DMS114 treated with DMSO at 0.1 percent for 48 hours (cell line): ENCODE data around the gene MNAT1.
"Not testable (repeated sequence)": the region's sequence is repeated elsewhere in the genome, so short reads cannot be mapped to it uniquely, and the experiment has no call there.

Experiments used
- DNase-seq: peaks from one replicate; lab custom pipeline; 2025; ENCODE audit not compliant: unreplicated experiment; lab: John Stamatoyannopoulos, UW

MNAT1 gene

DNA sequence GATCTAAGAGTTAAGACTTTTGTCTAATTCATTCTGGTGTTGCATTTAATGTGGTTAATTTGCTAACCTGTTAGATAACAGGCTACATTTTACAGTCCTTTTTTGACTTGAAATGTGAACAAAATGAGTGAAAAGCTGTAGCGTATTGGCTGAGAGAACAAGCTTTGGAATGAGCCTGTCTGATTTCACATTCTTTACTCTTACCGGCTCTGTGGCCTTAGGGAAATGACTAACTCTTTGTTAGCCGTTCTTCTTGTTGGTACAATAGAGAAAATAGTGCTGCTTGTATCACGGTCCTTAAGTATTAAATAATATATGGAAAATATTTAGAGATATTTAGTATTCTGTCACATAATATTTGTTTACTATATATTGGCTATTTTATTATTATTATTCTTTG, 1.9 kb downstream of the MNAT1 start:
- DNase-seq, result no peak

DNA sequence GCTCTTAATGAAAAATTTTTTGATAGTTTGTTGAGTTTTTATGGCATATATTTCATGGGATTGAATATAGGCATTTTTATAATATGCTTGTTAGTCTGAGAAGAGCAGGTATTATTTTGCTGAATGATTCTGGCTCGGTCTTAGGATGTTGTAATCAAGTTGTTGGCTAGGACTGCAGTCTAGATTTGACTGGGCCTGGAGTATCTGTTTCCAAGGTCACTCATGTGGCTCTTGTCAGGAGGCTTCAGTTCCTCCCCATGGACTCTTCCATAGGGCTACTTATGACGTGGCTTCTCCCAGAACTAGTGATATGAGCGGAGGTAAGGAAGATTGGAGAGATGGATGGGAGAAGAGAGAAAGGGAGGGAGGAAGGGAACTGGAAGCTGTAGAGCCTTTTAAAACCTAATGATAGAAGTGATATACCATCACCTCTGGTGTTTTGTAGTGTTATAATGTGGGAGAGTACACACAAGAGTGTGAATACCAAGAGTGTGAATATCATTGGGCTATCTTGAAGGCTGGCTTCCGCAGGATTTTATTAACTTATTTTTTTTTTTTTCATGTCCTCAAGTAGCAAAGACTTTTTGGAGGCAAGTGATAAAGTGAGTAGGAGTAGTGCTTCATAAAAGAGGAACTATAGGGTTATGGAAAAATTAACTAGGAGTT, 4.4 kb downstream of the MNAT1 start:
- no peak for DNase-seq

DNA sequence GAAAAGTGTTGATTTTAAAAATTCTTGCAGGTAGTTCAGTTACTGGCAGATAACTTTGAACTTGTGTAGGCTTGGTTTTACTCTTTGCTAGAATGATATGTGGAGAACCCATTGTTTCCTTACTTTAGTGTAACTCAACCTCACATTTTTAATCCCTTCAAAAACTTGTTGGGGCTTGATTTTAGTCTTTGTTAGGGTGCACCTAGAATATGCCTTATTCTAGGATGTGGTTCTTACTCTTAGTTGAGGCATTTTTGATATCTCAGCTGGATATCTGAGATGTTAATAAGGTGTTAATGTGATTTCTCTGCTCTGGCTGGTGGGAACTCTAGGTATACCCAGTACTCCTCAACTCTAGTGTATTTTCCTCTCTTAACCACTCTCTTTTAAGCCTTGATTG, 10.0 kb downstream of the MNAT1 start:
- DNase-seq, result no peak

DNA sequence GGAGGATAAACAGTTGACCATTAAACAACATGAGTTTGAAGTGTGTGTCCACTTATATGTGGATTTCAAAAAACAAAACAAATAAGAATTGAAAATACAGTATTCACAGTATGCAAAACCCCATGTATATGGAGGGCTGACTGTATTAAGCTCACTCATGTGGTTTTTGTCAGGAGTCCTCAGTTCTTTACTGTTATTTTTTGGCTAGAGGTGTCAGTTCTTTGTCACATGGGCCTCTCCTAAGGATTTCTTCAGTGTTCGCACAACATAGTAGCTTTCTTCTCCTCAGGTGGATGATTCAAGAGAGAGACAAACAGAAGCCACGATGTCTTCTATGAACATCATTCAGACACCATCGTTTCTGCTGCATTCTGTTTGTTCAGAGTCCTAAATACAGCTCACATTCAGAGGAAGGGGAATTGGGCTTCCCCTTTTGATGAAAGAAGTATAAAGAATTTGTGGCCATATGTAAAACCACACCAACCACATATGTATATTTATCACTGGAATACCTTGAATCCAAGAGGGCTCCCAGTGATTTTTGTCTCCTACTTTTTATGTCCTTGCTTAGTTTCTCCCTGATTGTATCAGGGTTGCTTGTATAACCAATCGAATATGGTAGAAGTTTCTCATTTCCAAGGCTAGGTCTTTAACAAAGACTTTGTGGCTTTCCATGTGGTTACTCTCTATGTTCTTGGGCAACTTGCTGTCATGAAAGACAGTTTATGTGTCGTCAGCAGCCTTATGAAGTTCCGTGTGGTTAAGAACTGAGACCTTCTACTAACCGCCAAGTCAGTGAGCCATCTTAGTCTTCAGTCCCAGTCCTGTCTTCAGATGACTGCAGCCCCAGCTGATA, 18.9 kb downstream of the MNAT1 start:
- no peak for DNase-seq

DNA sequence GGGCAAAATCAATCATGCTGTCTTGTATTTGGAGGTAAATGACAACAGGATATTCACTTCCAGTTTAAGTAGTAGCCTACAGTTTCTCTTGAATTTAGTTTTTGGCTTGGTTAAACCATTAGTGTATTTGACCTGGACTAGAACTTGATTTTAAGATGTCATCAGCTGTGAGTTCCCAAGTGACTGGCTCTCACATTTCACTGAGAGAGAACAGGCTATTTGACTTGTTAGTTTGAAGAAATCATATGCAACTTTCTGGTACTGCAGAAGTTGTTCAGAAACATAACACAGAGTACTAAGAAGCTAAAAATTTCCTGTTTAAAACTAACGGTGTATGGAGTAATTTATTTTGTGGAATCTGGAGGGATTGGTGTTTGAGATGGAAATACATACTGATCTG, 22.3 kb downstream of the MNAT1 start:
- no peak for DNase-seq

DNA sequence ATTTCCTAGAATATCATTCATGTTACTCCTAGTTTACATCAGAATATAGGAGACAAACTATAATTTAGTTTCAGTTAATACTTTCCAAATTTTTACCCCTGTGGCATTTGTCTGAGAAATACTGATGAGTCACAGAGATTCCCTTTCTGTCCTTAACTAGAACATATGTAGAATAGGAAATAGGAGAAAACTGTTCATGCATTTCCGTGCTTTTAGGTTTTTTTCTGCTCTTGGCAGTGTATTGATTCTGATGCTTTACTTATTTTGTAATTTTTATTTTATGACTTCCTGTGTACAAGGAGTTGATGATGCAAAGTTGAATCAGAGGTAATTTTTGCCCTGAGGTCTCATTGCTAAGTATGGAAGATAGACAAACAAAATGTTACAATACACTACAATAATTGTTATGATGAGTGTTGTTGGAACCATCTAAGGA, 23.0 kb downstream of the MNAT1 start:
- DNase-seq, result no peak

DNA sequence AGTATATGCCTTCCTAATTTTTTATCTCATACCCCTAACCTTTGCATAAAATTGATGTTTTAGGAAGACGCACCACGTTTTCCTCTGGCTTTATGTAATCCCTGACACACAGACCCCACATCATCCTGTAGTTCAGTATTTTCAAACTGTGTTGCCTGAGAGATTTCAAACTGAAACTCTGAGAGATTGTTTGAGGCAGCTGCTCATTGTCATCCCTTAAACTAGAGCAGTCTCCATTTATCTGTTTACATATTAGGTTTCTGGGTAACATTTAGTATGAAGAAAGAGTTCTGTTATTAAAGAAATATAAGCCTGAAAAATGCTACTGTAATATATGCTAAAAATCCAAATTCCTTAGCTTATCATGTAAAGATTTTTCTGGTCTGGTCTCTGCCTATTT, 24.3 kb downstream of the MNAT1 start:
- DNase-seq, result no peak

DNA sequence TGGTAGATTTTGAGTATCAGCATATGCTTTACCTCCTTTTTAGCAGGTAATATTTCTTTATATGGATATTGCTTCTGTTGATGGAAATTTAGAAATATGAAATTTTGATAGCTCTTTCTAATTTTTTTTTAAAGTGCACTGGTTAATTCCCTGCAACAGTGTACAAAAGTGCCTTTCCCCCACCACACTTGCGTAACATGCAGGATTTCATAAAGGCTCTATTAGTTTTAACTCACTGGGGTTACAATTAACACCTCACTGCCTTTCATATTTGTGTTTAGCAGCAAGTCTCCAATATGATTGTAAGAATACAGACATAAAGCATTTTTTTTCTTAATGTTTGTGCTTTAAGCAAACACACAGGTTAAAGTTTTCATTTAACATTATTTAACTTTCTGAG, 25.6 kb downstream of the MNAT1 start:
- no peak for DNase-seq

DNA sequence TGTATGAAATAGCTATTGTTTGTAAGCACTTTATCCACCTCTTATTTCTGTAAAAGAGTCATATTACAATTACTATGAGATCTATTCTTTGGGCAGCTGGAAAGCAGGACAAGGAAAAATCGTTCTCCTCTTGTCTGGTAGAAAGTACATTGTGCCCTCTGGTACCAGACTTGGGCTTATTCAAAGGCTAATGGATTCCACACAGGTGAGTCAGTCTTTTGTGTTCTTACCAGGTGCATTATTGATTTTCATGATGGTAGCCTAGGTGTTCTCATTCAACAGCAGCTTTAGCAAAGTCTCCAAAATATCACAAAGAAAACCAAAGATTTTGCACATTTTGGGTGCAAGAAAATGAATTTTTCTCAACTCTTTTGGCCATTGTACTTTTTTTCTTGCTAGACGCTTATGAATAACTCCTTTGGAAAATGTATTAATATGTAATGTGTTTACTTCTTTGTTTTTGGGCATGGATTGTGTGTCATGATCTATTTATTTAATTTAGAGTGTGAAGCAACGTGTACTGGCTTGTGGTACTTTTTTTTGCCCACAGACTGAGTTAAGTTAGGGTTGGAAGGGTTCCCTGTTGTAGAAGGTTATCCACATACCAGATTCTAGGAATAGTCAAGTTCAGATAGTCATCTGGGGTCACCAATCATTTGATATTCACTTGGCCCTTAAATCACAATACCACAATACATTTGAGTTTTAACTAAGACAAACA, 26.2 kb downstream of the MNAT1 start:
- no peak for DNase-seq

DNA sequence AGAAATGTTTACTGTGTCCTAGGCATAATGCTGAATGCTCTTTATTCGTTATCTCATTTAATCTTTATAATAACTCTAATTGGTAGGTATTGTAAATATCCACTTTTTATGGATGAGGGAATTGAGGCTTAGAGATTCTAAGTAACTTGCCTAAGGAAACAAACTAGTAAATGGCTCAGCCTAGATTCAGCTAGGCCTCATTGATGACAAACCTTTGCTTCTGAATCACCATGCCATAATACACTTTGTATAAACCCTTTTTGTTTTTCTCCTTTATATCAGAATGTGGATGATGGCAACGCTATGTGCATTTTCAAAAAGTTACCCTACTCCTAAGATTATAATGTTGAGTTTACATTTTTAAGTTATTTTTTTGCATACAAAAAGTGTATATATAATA, 34.0 kb downstream of the MNAT1 start:
- DNase-seq, result no peak

DNA sequence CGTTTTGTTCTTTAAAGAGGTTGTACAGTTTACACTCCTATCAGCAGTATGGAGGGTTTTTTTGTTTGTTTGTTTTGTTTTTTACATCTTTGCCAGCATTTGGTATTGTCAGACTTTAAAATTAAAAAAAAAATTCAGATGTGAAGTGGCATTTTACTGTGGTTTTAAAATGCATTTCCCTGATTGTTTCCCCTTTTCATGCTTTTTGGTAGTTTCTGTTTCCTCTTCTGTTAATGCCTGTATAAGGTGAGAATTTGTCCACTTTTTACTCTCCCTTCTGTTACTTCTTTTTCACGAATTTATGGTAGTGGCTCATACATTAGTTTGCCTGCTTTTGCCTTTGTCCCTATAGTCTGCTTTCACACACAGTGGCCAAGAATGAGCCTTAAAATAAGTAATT, 36.6 kb downstream of the MNAT1 start:
- no peak for DNase-seq

DNA sequence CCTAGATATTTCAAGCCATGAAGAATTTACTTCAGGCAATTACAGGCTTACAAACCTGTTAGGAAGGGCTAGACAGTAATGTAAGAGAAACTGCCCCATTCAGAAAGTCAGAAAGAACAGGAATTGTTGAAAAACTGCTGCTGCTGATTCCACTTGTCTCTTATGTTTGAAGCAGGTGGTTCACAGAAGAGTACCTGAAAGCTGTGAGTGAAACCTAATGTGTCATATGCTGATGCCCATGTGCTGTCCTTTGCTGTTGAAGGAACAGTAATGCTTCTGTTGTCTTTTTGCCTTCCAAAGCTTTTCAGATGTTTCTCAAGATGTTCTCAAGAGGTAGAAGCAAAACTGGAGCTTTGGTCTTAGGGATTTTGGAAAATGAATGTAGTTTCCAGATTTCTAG, 39.0 kb downstream of the MNAT1 start:
- no peak for DNase-seq

DNA sequence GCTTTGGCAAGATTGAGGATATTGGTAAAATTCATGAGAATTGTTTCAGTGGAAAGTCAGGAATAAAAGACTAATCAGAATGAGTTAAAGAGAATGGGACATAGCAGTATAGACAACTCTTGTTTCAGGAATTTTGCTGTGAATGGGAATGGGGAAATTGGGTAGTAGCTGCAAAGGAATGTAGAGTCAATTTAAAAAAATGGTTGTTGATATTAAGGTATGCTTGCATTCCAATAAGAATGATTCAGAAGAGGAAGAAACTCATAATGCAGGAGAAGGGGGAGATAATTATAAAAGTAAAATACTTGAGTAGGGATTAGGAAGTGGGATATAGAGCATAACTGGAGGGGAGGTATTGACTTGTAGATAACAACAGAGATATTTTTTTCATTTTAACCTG, 40.7 kb downstream of the MNAT1 start:
- DNase-seq, result no peak

DNA sequence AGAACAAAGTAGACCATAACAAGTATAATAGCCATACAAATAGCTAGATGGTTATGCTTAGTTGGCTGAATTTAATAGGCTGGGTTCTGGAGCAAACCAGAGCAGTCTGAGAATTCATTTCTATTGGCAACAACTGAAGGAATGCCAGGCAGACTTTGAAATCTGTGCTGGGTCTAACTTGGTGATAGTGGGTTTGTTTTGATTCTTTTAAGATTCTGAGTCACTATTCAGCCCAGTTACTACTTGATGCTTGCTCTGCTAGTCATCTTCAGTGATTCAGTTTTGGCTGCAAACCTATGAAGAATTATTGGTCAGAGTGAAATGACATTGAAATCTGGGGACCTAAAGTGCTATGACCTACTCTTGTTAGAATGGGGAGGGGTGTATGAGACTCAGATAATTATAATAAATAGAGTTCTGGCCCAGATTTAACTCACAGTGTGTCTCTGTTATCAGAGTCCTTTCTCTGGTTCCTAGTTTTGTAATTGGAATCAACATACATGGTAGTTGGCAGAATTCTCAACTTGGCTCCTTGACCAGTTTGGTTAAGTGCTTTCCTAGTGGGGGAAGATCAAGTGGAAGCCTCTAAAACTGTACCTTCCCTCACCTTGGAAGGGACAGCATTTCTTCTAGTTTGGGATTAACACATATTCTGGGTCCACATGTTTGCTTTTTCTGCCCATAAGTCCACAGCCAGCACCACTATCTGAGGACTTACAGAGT, 43.5 kb downstream of the MNAT1 start:
- DNase-seq, result no peak

DNA sequence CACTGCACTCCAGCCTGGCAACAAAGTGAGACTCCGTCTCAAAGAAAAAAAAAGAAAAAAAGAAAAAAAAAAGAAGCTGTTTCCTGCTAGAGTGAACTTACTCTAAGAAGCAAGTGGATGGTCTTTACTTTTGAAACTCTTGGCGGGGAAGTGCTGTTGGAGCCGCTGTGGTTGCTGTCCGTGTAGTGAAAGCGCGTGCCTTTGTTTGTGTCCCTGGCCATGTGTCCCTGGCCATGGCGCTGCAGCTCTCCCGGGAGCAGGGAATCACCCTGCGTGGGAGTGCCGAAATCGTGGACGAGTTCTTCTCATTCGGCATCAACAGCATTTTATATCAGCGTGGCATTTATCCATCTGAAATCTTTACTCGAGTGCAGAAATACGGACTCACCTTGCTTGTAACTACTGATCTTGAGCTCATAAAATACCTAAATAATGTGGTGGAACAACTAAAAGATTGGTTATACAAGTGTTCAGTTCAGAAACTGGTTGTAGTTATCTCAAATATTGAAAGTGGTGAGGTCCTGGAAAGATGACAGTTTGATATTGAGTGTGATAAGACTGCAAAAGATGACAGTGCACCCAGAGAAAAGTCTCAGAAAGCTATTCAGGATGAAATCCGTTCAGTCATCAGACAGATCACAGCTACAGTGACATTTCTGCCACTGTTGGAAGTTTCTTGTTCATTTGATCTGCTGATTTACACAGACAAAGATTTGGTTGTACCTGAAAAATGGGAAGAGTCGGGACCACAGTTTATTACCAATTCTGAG, 45.4 kb downstream of the MNAT1 start:
- DNase-seq, result not testable (repeated sequence)

DNA sequence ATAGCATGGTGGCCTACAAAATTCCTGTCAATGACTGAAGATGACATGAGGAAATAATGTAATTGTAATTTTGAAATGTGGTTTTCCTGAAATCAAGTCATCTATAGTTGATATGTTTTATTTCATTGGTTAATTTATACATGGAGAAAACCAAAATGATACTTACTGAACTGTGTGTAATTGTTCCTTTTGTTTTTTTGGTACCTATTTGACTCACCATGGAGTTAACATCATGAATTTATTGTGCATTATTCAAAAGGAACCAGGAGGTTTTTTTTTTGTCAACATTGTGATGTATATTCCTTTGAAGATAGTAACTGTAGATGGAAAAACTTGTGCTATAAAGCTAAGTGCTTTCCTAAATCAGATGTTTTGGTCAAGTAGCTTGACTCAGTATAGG, 46.0 kb downstream of the MNAT1 start:
- DNase-seq, result not testable (repeated sequence)

DNA sequence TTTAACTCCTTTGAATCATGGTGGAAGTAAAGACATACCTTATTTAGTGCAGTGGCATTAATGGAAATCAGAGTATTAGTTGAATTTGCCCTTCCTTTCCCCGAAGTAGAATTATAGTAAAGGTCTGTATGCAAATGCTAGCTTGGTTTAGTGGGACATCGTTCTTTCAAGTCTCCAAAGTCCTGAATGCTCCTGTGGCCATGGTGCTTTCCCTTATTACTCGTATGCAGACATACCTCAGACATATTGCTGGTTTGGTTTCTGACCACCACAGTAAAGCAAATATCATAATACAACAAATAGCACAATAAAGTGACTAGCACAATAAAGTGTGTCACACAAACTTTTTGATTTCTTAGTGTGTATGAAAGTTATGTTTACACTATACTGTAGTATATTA, 52.3 kb downstream of the MNAT1 start:
- no peak for DNase-seq

DNA sequence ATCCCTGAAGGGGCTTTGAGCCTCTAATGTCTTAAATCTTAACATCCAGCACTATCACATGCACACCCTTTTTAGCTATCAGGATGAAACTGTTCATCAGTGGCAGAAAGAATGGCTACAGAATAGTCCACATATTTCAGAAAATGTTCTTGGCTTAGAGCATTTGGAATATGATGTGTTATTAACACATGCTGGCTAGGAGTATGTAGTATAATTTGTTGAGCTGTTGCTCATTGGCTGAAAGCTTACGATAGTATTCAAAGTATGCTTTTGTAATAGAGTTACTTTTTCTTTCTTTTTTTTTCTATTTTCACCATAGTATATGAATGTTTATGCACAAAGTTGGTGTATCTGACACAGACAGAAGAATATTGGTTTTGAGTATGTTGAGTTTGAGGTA, 55.1 kb downstream of the MNAT1 start:
- no peak for DNase-seq

DNA sequence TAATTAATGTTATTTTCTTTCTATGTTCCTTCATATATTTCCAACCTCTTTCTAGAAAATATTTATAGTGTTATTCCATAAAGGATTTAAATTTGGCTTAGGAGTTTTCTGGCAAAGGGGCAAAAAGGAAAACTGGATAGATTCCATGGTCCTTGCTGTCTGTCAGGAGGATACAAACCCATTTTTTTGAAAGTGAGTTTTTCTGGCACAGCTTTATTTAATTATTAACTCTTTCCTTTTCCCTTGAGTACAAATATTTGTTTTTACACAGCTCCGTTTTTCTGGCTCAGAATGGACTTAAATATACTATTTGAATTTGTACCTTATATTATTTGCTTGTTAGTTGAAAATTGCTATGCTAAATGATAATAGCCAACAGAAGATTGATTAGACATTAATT, 56.3 kb downstream of the MNAT1 start:
- no peak for DNase-seq

DNA sequence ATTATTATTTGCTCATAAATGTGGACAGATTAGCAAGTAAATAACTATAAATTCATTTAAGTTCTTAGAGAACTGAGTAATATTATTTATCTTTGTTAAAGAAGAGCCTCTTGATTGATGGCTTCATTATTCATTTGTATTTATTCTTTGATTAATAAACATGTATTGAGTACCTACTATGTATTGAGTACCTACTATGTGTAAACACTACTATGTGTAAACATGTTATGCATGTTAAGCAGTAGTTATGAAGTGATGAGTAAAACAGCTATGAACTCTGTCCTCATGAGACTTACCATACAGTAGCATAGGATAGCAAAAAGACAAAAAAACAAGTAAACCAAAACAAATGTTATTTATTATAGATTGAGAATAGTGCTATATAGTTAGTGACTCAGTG, 61.9 kb downstream of the MNAT1 start:
- DNase-seq, result no peak

DNA sequence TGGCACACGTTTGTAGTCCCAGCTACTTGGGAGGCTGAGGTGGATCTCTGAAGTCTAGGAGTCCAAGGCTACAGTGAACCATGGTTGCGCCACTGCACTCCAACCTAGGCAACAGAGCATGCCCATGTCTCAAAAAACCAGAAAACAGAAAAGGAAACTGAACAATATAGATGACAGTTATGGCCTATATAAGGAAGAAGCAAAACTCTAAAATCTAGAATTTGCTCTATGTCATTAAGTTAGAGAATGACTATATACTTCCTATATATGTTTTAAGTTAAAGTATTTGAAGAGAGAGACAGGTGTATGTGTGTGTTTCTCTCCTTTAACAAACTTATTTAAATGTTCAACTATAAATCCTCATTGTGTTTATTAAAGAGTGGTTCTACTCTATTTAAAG, 65.8 kb downstream of the MNAT1 start:
- no peak for DNase-seq
